Keratinocyte (primary cell): ENCODE data around the gene RNF17. TPM values are rescaled to one million over a fixed set of nuclear protein-coding genes. Genes with fewer than 3 reads are reported as not detected.

Experiments used
- DNase-seq: peaks from one replicate; pipeline ENCODE4 v3.0.0-alpha.2; 2011; ENCODE audit warnings: low read depth, missing footprints, low spot score
- FAIRE-seq: peaks from 2 replicates; lab custom pipeline; 2011; peaks lifted over from hg19 to GRCh38; lab: Jason Lieb, UNC
- H2AFZ ChIP-seq: 2 replicates; pipeline ENCODE4 v1.6.0; 2012; ENCODE audit warnings: low read length, control low read depth, inconsistent platforms; ENCODE audit not compliant: control insufficient read depth
- H3K27ac ChIP-seq: 2 replicates; pipeline ENCODE4 v1.5.1; 2011; ENCODE audit warnings: low read length; ENCODE audit not compliant: control insufficient read depth, insufficient read depth
- H3K27me3 ChIP-seq: 3 replicates; pipeline ENCODE4 v1.6.0; 2011; ENCODE audit warnings: low read length; ENCODE audit not compliant: control insufficient read depth, insufficient read depth; ENCODE audit errors: extremely low read depth
- H3K36me3 ChIP-seq, 2 experiments: 2 replicates in 1 of 2; 3 replicates in 1 of 2; pipeline ENCODE4 v1.5.1; 2011; ENCODE audit warnings: low read length in 2 of 2, mild to moderate bottlenecking in 1 of 2; ENCODE audit not compliant: control insufficient read depth in 2 of 2, insufficient read depth in 2 of 2; ENCODE audit errors: extremely low read depth in 1 of 2
- H3K4me1 ChIP-seq: 3 replicates; pipeline ENCODE4 v1.5.1; 2011; ENCODE audit warnings: low read length; ENCODE audit not compliant: control insufficient read depth, insufficient read depth; ENCODE audit errors: extremely low read depth
- H3K4me2 ChIP-seq: 3 replicates; pipeline ENCODE4 v1.6.0; 2011; ENCODE audit warnings: low read depth, low read length; ENCODE audit not compliant: control insufficient read depth, insufficient read depth; ENCODE audit errors: extremely low read depth
- H3K4me3 ChIP-seq, 3 experiments: fragments of 200-600 bp in 1 of 3; sonication (generic) in 1 of 3; 2 replicates in 2 of 3; 3 replicates in 1 of 3; pipeline ENCODE4 v1.5.1; 2011 to 2016; ENCODE audit warnings: low read length in 3 of 3, mild to moderate bottlenecking in 3 of 3, control low read depth in 2 of 3, inconsistent platforms in 1 of 3, low read depth in 1 of 3, mixed read lengths in 1 of 3, mixed run types in 1 of 3, moderate library complexity in 1 of 3; ENCODE audit not compliant: control insufficient read depth in 2 of 3, insufficient read depth in 2 of 3; ENCODE audit errors: extremely low read depth in 1 of 3
- H3K79me2 ChIP-seq: 2 replicates; pipeline ENCODE4 v1.6.0; 2012; ENCODE audit warnings: low read length; ENCODE audit not compliant: control insufficient read depth, insufficient read depth
- H3K9ac ChIP-seq: 3 replicates; pipeline ENCODE4 v1.6.0; 2011; ENCODE audit warnings: low read length; ENCODE audit not compliant: control insufficient read depth, insufficient read depth; ENCODE audit errors: extremely low read depth
- H3K9me1 ChIP-seq: 3 replicates; pipeline ENCODE4 v1.6.0; 2011; ENCODE audit warnings: low read length; ENCODE audit not compliant: control insufficient read depth, insufficient read depth; ENCODE audit errors: extremely low read depth
- H3K9me3 ChIP-seq: 2 replicates; pipeline ENCODE4 v1.5.1; 2012; ENCODE audit warnings: low read depth, low read length; ENCODE audit not compliant: control insufficient read depth
- H4K20me1 ChIP-seq: 3 replicates; pipeline ENCODE4 v1.6.0; 2011; ENCODE audit warnings: low read length; ENCODE audit not compliant: control insufficient read depth, insufficient read depth; ENCODE audit errors: extremely low read depth
- EZH2 ChIP-seq: IDR thresholded peaks from one replicate; pipeline ENCODE4 v1.6.1; 2012; ENCODE audit warnings: inconsistent platforms, mild to moderate bottlenecking, low read length, moderate library complexity
- dilution Hi-C: fragments of 300-500 bp; cut with MboI; formaldehyde crosslinking; loops from one replicate; pipeline ENCODE4 v1.7.0; 2020; ENCODE audit warnings: low sequenced_read_pairs; ENCODE audit not compliant: extremely low pct_ligation_motif_present
- polyA minus RNA-seq, 3 experiments: library from RNA; depleted of rRNA, polyadenylated mRNA; stranded (reverse); fragments of >200 nt; gene quantifications; 1 replicate in 1 of 3; 2 replicates in 1 of 3; 3 replicates in 1 of 3; pipeline ENCODE4 v1.2.3, GENCODE V29; 2011
- polyA plus RNA-seq, 5 experiments: library from polyadenylated mRNA; depleted of rRNA in 3 of 5; stranded (reverse) in 3 of 5; stranded (forward) in 1 of 5; unstranded in 1 of 5; fragments of >200 nt; gene quantifications; 1 replicate in 1 of 5; 2 replicates in 3 of 5; 3 replicates in 1 of 5; pipeline versions ENCODE4 v1.2.1 to v1.2.3, GENCODE V29; 2011 to 2012; ENCODE audit warnings: missing spikeins in 2 of 5, low read depth in 1 of 5, low replicate concordance in 1 of 5
- TF ChIP-seq, protein P1 (sequence below), 3 experiments: IDR thresholded peaks in 1 of 3; conservative IDR thresholded peaks in 1 of 3; optimal IDR thresholded peaks in 1 of 3; 2 replicates in 2 of 3; 3 replicates in 1 of 3; pipeline versions ENCODE3 to v1.5.1; 2011; ENCODE audit warnings: low read length in 3 of 3, mild to moderate bottlenecking in 3 of 3, moderate library complexity in 2 of 3, control low read depth in 1 of 3, inconsistent platforms in 1 of 3; ENCODE audit not compliant: insufficient read depth in 2 of 3; ENCODE audit errors: extremely low read depth in 1 of 3

The RNF17 gene, protein sequence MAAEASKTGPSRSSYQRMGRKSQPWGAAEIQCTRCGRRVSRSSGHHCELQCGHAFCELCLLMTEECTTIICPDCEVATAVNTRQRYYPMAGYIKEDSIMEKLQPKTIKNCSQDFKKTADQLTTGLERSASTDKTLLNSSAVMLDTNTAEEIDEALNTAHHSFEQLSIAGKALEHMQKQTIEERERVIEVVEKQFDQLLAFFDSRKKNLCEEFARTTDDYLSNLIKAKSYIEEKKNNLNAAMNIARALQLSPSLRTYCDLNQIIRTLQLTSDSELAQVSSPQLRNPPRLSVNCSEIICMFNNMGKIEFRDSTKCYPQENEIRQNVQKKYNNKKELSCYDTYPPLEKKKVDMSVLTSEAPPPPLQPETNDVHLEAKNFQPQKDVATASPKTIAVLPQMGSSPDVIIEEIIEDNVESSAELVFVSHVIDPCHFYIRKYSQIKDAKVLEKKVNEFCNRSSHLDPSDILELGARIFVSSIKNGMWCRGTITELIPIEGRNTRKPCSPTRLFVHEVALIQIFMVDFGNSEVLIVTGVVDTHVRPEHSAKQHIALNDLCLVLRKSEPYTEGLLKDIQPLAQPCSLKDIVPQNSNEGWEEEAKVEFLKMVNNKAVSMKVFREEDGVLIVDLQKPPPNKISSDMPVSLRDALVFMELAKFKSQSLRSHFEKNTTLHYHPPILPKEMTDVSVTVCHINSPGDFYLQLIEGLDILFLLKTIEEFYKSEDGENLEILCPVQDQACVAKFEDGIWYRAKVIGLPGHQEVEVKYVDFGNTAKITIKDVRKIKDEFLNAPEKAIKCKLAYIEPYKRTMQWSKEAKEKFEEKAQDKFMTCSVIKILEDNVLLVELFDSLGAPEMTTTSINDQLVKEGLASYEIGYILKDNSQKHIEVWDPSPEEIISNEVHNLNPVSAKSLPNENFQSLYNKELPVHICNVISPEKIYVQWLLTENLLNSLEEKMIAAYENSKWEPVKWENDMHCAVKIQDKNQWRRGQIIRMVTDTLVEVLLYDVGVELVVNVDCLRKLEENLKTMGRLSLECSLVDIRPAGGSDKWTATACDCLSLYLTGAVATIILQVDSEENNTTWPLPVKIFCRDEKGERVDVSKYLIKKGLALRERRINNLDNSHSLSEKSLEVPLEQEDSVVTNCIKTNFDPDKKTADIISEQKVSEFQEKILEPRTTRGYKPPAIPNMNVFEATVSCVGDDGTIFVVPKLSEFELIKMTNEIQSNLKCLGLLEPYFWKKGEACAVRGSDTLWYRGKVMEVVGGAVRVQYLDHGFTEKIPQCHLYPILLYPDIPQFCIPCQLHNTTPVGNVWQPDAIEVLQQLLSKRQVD (N-terminal part only)
- polyA plus RNA-seq (not detected in 3 replicates), polyA minus RNA-seq (not detected in 3 replicates)
- polyA plus RNA-seq (2011; ENCODE audit: low read depth): not detected
- polyA plus RNA-seq (2011; cell fraction: cytosol; rRNA removed): not detected in 2 replicates
- not detected in 2 replicates for polyA plus RNA-seq (2011; cell fraction: nucleus; rRNA removed)
- polyA plus RNA-seq (2012; ENCODE audit: low replicate concordance): not detected in 2 replicates
- not detected for polyA minus RNA-seq (2011; cell fraction: cytosol; rRNA and poly(A)+ RNA removed)
- polyA minus RNA-seq (2011; cell fraction: nucleus; rRNA and poly(A)+ RNA removed): not detected in 2 replicates

DNA sequence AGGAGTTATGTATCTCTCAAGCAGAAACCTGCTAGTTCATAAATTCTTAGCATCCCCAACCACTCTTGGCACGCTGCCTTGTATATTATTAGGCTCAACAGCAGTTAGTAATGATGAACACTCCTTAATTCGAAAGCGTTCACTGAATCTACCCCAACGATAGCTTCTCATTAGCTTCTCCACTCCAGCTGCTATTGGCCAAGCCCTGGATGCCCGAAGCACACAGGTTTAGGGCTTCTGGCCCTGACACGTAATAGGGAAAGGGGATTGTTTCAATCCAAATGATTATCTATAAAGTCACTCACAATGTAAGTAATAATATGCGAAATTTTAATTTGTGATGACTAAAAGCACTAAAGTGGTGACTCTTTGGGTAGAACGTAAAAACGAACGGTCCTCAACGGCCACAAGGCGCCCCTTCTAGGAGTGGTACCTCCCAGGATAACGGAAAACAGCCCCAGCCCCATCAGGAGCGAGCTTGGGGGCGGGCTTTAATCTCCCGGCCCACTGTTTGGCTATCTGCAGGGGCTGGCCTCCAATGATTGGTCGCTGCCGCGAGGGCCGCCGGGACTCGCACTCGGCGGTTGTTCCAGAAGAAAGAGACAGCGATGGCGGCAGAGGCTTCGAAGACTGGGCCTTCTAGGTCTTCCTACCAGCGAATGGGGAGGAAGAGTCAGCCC, at the start of gene RNF17:
Gene RNF17, plus strand, starts transcription at position 574 of the 680 bp plus-strand sequence. Its CDS starts 35 bp downstream, at position 609.
- Histone ChIP-seq H3K27me3 (no peaks in the 10 kb centered on the region), H3K27ac (no peak within 1 kb of the TSS), H3K4me2 (no peak within 1 kb of the TSS), H3K4me3 (no peak within 1 kb of the TSS), H2AFZ (no peak within 1 kb of the TSS), H3K9ac (no peak within 1 kb of the TSS), H4K20me1 (no peaks in the 10 kb centered on the region), H3K4me1 (no peaks in the 10 kb centered on the region), H3K79me2 (no peaks in the 10 kb centered on the region), H3K36me3 (no peaks in the 10 kb centered on the region), H3K9me1 (no peaks in the 10 kb centered on the region), H3K9me3 (no peaks in the 10 kb centered on the region)
- TF ChIP-seq, protein P1, sequence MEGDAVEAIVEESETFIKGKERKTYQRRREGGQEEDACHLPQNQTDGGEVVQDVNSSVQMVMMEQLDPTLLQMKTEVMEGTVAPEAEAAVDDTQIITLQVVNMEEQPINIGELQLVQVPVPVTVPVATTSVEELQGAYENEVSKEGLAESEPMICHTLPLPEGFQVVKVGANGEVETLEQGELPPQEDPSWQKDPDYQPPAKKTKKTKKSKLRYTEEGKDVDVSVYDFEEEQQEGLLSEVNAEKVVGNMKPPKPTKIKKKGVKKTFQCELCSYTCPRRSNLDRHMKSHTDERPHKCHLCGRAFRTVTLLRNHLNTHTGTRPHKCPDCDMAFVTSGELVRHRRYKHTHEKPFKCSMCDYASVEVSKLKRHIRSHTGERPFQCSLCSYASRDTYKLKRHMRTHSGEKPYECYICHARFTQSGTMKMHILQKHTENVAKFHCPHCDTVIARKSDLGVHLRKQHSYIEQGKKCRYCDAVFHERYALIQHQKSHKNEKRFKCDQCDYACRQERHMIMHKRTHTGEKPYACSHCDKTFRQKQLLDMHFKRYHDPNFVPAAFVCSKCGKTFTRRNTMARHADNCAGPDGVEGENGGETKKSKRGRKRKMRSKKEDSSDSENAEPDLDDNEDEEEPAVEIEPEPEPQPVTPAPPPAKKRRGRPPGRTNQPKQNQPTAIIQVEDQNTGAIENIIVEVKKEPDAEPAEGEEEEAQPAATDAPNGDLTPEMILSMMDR (optimal IDR thresholded peaks at IDR 0.05 in 1 of 3, IDR thresholded peaks at IDR 0.05 in 1 of 3, conservative IDR thresholded peaks at IDR 0.05 in 1 of 3; ENCODE audit: extremely low read depth in 1 of 3, insufficient read depth in 2 of 3, low read length in 3 of 3): no peak
- TF ChIP-seq EZH2: no peak
- DNase-seq (no peak), FAIRE-seq (no peak)
- dilution Hi-C loops: no loop called here

DNA sequence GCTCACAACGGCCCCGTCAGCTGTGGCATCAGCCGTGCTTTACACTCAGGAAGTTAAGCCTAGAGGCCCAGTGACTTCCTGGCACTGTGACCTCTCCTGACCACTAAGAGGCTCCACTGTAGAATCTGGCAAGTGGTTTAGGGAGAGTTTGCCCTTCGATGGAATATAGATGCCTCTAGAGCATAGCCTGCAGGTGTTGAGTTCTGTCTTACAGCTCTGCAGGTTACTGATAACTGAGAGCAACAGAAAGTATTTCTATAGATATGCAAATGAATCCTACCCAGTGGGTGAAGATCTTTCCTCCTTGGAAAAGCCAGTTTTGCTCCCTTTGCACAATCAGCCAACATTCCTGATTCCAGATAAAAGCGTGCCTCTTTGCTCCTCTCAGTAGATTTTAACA, 48.0 kb upstream of the RNF17 start:
- Histone ChIP-seq H3K9me3 (no peaks in the 10 kb centered on the region), H3K4me2 (no peak overlapping the region), H2AFZ (no peak overlapping the region), H3K9ac (no peak overlapping the region), H3K4me1 (no peaks in the 10 kb centered on the region), H4K20me1 (no peaks in the 10 kb centered on the region), H3K79me2 (no peaks in the 10 kb centered on the region), H3K9me1 (no peaks in the 10 kb centered on the region), H3K27me3 (peaks cover 10% of the 10 kb centered on the region), H3K27ac (no peak overlapping the region), H3K36me3 (no peaks in the 10 kb centered on the region), H3K4me3 (no peak overlapping the region)
- FAIRE-seq (no peak), DNase-seq (no peak)
- dilution Hi-C loops: no loop called here
- TF ChIP-seq, protein P1 (optimal IDR thresholded peaks at IDR 0.05 in 1 of 3, IDR thresholded peaks at IDR 0.05 in 1 of 3, conservative IDR thresholded peaks at IDR 0.05 in 1 of 3; ENCODE audit: extremely low read depth in 1 of 3, insufficient read depth in 2 of 3, low read length in 3 of 3): no peak
- TF ChIP-seq EZH2: no peak
